HepG2 (cell line): ENCODE data around the gene CCDC34. TPM values are rescaled to one million over a fixed set of nuclear protein-coding genes. Genes with fewer than 3 reads are reported as not detected.
A peak's percentile ranks its signal among the peaks of the same experiment; 100 is the strongest.

Experiments
- AHDC1 ChIP-seq: sonication (generic); formaldehyde crosslinking; IDR thresholded peaks from 2 replicates; pipeline ENCODE4 v1.5.1; 2020; ENCODE audit warnings: mild to moderate bottlenecking, missing genetic modification reagents, borderline replicate concordance
- AHR ChIP-seq: IDR thresholded peaks from 2 replicates; pipeline ENCODE4 v1.6.1; 2018; ENCODE audit warnings: missing genetic modification reagents, missing compliant biosample characterization
- ETV5 ChIP-seq: IDR thresholded peaks from 2 replicates; pipeline ENCODE4 v1.6.1; 2018; ENCODE audit warnings: missing biosample characterization, missing genetic modification reagents, inconsistent platforms, borderline replicate concordance
- HNF4A ChIP-seq: sonication (generic); formaldehyde crosslinking; IDR thresholded peaks from 2 replicates; pipeline ENCODE4 v1.4.0; 2020; ENCODE audit warnings: missing genetic modification reagents
- HOXA9 ChIP-seq: sonication (generic); formaldehyde crosslinking; IDR thresholded peaks from 2 replicates; pipeline ENCODE4 v1.8.1; 2022; ENCODE audit warnings: missing genetic modification reagents, mild to moderate bottlenecking, moderate library complexity, borderline replicate concordance
- MBNL3 ChIP-seq: fragments of 250-450 bp; sonication (Bioruptor Pico); conservative IDR thresholded peaks from 2 replicates; pipeline ENCODE4 v1.8.0; 2022; ENCODE audit warnings: mild to moderate bottlenecking, inconsistent platforms
- NFRKB ChIP-seq: fragments of 450-650 bp; IDR thresholded peaks from 2 replicates; pipeline ENCODE4 v1.6.1; 2017
- POLR2AphosphoS5 ChIP-seq: IDR thresholded peaks from 2 replicates; pipeline ENCODE4 v1.6.1; 2012; ENCODE audit warnings: low read depth, low read length
- ZFYVE20 ChIP-seq: sonication (generic); formaldehyde crosslinking; IDR thresholded peaks from 2 replicates; pipeline ENCODE4 v1.8.0; 2023; ENCODE audit warnings: low read depth, mild to moderate bottlenecking, moderate library complexity, missing genetic modification reagents, borderline replicate concordance
- ZNF615 ChIP-seq: sonication (generic); formaldehyde crosslinking; IDR thresholded peaks from 2 replicates; pipeline ENCODE4 v1.5.0; 2020; ENCODE audit warnings: mild to moderate bottlenecking, missing genetic modification reagents, borderline replicate concordance
- polyA plus RNA-seq, 8 experiments: library from polyadenylated mRNA; depleted of rRNA in 3 of 8; stranded (reverse) in 7 of 8; unstranded in 1 of 8; fragments of >200 nt; fragmentation: Illumina TruSeq in 4 of 8; extraction: Trizol in 4 of 8; gene quantifications; 2 replicates each; pipeline versions ENCODE4 v1.2.1 to v1.2.3, GENCODE V29; 2011 to 2016; ENCODE audit warnings: low read depth in 4 of 8, missing spikeins in 1 of 8, mixed read lengths in 1 of 8; ENCODE audit not compliant: insufficient read depth in 1 of 8
- total RNA-seq, 5 experiments: library from RNA; depleted of rRNA; stranded (reverse); fragments of >200 nt; fragmentation: Illumina TruSeq; extraction: Trizol; gene quantifications; 2 replicates each; pipeline ENCODE4 v1.2.3, GENCODE V29; 2016; ENCODE audit warnings: low read depth in 1 of 5
- TF ChIP-seq, protein P1 (sequence below): sonication (generic); formaldehyde crosslinking; IDR thresholded peaks from 2 replicates; pipeline ENCODE4 v1.4.0; 2020; ENCODE audit warnings: missing genetic modification reagents
- TF ChIP-seq, protein P2 (sequence below): sonication (generic); formaldehyde crosslinking; IDR thresholded peaks from 2 replicates; pipeline ENCODE4 v1.5.1; 2020; ENCODE audit warnings: missing genetic modification reagents, mild to moderate bottlenecking, borderline replicate concordance

The CCDC34 gene
- total and polyA plus RNA-seq, 2 of the 13 experiments (the other 11 are each of a cell fraction or from before 2014, with no cell fraction given), result 7.6 to 34.3 TPM

DNA sequence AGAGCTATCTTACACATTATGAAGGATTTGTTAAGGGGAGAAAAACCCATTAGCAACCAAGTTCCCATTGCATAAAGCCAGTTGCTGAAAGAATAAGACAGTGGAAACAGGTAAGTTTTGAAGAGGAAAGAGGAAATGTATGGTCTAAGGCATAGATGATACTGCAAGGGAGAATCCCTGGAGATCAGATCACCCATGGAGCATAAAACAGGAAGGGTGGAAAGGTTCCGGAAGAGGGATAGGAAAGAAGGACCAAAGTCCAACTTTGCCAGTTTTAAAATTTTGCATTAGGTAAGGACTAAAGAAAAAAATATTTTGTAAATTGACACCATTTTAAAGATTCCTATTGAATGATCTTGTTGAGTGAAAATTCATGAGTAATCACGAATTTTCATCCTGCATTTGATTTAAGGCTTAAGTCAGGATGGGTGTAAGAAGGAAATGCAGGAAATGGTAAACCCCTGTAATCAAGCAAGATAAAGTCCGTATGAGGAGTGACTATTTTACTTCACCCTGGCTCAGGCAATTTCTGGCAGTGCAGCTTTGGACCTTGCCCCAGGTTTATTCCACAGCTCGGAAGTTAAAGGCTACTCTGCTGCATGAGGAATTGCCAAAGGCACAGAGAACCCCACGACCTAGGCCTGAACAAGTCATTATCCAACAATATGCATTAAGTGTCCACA is 70.9 kb downstream of the CCDC34 start (continued):
- TF ChIP-seq ETV5 (peak; percentile 21; the same call in 1 of the 2 replicates), ZNF615 (CRISPR knock-in tag) (no peak), NFRKB (no peak), POLR2AphosphoS5 (no peak), ZFYVE20 (CRISPR knock-in tag) (no peak), AHR (CRISPR knock-in tag) (no peak), HNF4A (CRISPR knock-in tag) (0 out of 2 replicates have a peak, but pooled peaks have one; percentile 65), MBNL3 (0 out of 2 replicates have a peak, but pooled peaks have one; percentile 46), HOXA9 (CRISPR knock-in tag) (no peak), AHDC1 (peak; percentile 31; the same call in 1 of the 2 replicates)
- TF ChIP-seq, protein P1, sequence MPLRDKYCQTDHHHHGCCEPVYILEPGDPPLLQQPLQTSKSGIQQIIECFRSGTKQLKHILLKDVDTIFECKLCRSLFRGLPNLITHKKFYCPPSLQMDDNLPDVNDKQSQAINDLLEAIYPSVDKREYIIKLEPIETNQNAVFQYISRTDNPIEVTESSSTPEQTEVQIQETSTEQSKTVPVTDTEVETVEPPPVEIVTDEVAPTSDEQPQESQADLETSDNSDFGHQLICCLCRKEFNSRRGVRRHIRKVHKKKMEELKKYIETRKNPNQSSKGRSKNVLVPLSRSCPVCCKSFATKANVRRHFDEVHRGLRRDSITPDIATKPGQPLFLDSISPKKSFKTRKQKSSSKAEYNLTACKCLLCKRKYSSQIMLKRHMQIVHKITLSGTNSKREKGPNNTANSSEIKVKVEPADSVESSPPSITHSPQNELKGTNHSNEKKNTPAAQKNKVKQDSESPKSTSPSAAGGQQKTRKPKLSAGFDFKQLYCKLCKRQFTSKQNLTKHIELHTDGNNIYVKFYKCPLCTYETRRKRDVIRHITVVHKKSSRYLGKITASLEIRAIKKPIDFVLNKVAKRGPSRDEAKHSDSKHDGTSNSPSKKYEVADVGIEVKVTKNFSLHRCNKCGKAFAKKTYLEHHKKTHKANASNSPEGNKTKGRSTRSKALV, result no peak
- TF ChIP-seq, protein P2, sequence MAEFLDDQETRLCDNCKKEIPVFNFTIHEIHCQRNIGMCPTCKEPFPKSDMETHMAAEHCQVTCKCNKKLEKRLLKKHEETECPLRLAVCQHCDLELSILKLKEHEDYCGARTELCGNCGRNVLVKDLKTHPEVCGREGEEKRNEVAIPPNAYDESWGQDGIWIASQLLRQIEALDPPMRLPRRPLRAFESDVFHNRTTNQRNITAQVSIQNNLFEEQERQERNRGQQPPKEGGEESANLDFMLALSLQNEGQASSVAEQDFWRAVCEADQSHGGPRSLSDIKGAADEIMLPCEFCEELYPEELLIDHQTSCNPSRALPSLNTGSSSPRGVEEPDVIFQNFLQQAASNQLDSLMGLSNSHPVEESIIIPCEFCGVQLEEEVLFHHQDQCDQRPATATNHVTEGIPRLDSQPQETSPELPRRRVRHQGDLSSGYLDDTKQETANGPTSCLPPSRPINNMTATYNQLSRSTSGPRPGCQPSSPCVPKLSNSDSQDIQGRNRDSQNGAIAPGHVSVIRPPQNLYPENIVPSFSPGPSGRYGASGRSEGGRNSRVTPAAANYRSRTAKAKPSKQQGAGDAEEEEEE, result no peak
